Gastrocnemius medialis (tissue), 4 donors: ENCODE measurements around the gene FANCC.

Experiments used
- CTCF ChIP-seq, 5 experiments: fragments of 450-650 bp in 3 of 5; fragments of 200-600 bp in 2 of 5; sonication (generic) in 2 of 5; IDR thresholded peaks in 4 of 5; conservative IDR thresholded peaks in 1 of 5; 1 replicate in 4 of 5; 2 replicates in 1 of 5; pipeline ENCODE4 v1.5.1; 2016 to 2019; ENCODE audit warnings: antibody characterized with exemption in 5 of 5, mild to moderate bottlenecking in 3 of 5, moderate library complexity in 3 of 5
- POLR2A ChIP-seq, 2 donors: fragments of 450-650 bp; IDR thresholded peaks; one replicate each; pipeline ENCODE4 v1.6.1; 2017; ENCODE audit warnings: antibody characterized with exemption in 2 of 2, mild to moderate bottlenecking in 2 of 2, moderate library complexity in 2 of 2

- no peak for TF ChIP-seq CTCF (IDR thresholded peaks at IDR 0.05 in 4 of 5, conservative IDR thresholded peaks at IDR 0.05 in 1 of 5)
- no peak for TF ChIP-seq POLR2A (IDR thresholded peaks at IDR 0.05)
Measured at GRCh38 chr9:95137587-95138145, 179.8 kb downstream of the FANCC start.
